Left renal pelvis (tissue), 4 donors: ENCODE data around the gene ACSL1. TPM values are rescaled to one million over a fixed set of nuclear protein-coding genes. Genes with fewer than 3 reads are reported as not detected.

Experiments
- DNase-seq, 4 donors: peaks; one replicate each; pipeline ENCODE4 v3.0.0-alpha.2; 2013; ENCODE audit warnings: low read depth in 4 of 4, low spot score in 3 of 4
- polyA plus RNA-seq, 4 donors: library from polyadenylated mRNA; unstranded; fragments of 120-200 nt; gene quantifications; one replicate each; pipeline ENCODE4 v1.2.1, GENCODE V29; 2013; ENCODE audit not compliant: insufficient read length in 4 of 4

ACSL1 gene
- polyA plus RNA-seq, 4 donors = 28.8 to 60.1 (median 55.6) TPM

GRCh38 chr4:184732126-184732525 is 93.6 kb downstream of the ACSL1 start:
- DNase-seq = no peak

GRCh38 chr4:184731056-184731455 is 94.7 kb downstream of the ACSL1 start:
- no peak for DNase-seq

GRCh38 chr4:184729946-184730345 is 95.8 kb downstream of the ACSL1 start:
- no peak for DNase-seq

- no peak for DNase-seq
Observed at GRCh38 chr4:184728858-184729257, 96.9 kb downstream of the ACSL1 start.

GRCh38 chr4:184727430-184727829 is 98.3 kb downstream of the ACSL1 start:
- DNase-seq = no peak

GRCh38 chr4:184722798-184723197 is 103.0 kb downstream of the ACSL1 start:
- DNase-seq = no peak

- DNase-seq = no peak
Observed at GRCh38 chr4:184721254-184721653, 104.5 kb downstream of the ACSL1 start.

- no peak for DNase-seq
Observed at GRCh38 chr4:184719407-184719806, 106.4 kb downstream of the ACSL1 start.

GRCh38 chr4:184715526-184715925 is 110.2 kb downstream of the ACSL1 start:
- DNase-seq = no peak

GRCh38 chr4:184713887-184714286 is 111.9 kb downstream of the ACSL1 start:
- DNase-seq = no peak

- DNase-seq = no peak
Observed at GRCh38 chr4:184712322-184712721, 113.4 kb downstream of the ACSL1 start.

- no peak for DNase-seq
Observed at GRCh38 chr4:184706453-184706852, 119.3 kb downstream of the ACSL1 start.

GRCh38 chr4:184705692-184706091 is 120.1 kb downstream of the ACSL1 start:
- no peak for DNase-seq

Other genes with a start within 250 kb of the ACSL1 start
- gene CASP3, start 176.5 kb downstream of the ACSL1 start, polyA plus RNA-seq = 10 to 100 TPM; 28.3 to 40.8 (median 34.4) TPM
- 10 to 100 TPM; 31.9 to 43.8 (median 34.4) TPM for gene PRIMPOL, start 176.2 kb downstream of the ACSL1 start, polyA plus RNA-seq
- 10 to 100 TPM; 38.4 to 48.8 (median 42.8) TPM for gene CENPU, start 91.9 kb downstream of the ACSL1 start, polyA plus RNA-seq
- gene HELT, start 192.5 kb upstream of the ACSL1 start, polyA plus RNA-seq = not detected